HEK293 (cell line): ENCODE data around the gene ZBTB20.

ENCODE experiments used
- CTCF ChIA-PET: fragments of 350-600 bp; formaldehyde crosslinking; extraction: SDS; loops from one replicate; lab custom pipeline; 2021; ENCODE audit warnings: antibody characterized with exemption; lab: Yijun Ruan, JAX
- POLR2A ChIA-PET: fragments of 300-600 bp; formaldehyde crosslinking; extraction: SDS; loops from one replicate; lab custom pipeline; 2020; ENCODE audit warnings: antibody characterized with exemption, inconsistent platforms; lab: Yijun Ruan, JAX
- H3K27ac ChIP-seq: fragments of 200-500 bp; sonication (Bioruptor generic); 2 replicates; pipeline ENCODE4 v1.5.1; 2014; ENCODE audit warnings: low read depth, low read length, control low read depth, inconsistent platforms; ENCODE audit errors: extremely low read depth
- H3K36me3 ChIP-seq, 2 experiments: fragments of 200-500 bp in 1 of 2; sonication (Bioruptor generic) in 1 of 2; 1 replicate in 1 of 2; 2 replicates in 1 of 2; pipeline ENCODE4 v1.5.1; 2014 to 2017; ENCODE audit warnings: inconsistent platforms in 2 of 2, low read length in 2 of 2; ENCODE audit not compliant: control insufficient read depth in 2 of 2, insufficient read depth in 1 of 2
- H3K4me1 ChIP-seq: fragments of 200-500 bp; sonication (Bioruptor generic); 2 replicates; pipeline ENCODE4 v1.5.1; 2014; ENCODE audit warnings: mild to moderate bottlenecking, low read length, inconsistent platforms; ENCODE audit not compliant: control insufficient read depth, insufficient read depth
- H3K4me3 ChIP-seq: 2 replicates; pipeline ENCODE4 v1.5.1; 2011; ENCODE audit warnings: low read depth, mild to moderate bottlenecking, control low read depth, low read length, moderate library complexity
- H3K9me3 ChIP-seq: fragments of 200-500 bp; sonication (Bioruptor generic); 2 replicates; pipeline ENCODE4 v1.5.1; 2014; ENCODE audit warnings: low read depth, low read length, inconsistent platforms; ENCODE audit not compliant: control insufficient read depth, insufficient read depth
- GLI4 ChIP-seq: fragments of 450-650 bp; formaldehyde crosslinking; IDR thresholded peaks from 2 replicates; pipeline ENCODE4 v1.5.1; 2016; ENCODE audit warnings: missing biosample characterization, missing genetic modification characterization
- KLF7 ChIP-seq: fragments of 450-650 bp; formaldehyde crosslinking; IDR thresholded peaks from 2 replicates; pipeline ENCODE4 v1.5.1; 2016; ENCODE audit warnings: missing biosample characterization, missing genetic modification characterization, borderline replicate concordance
- KLF8 ChIP-seq: fragments of 450-650 bp; formaldehyde crosslinking; IDR thresholded peaks from 2 replicates; pipeline ENCODE4 v1.5.1; 2016; ENCODE audit warnings: missing biosample characterization, missing genetic modification characterization
- TCF7L2 ChIP-seq: IDR thresholded peaks from 2 replicates; pipeline ENCODE4 v1.6.1; 2011; ENCODE audit warnings: low read depth, mild to moderate bottlenecking, inconsistent platforms, low read length, moderate library complexity, borderline replicate concordance
- ZBTB17 ChIP-seq: fragments of 450-650 bp; formaldehyde crosslinking; IDR thresholded peaks from 2 replicates; pipeline ENCODE4 v1.5.1; 2016; ENCODE audit warnings: missing biosample characterization, missing genetic modification characterization
- ZBTB20 ChIP-seq: fragments of 450-650 bp; formaldehyde crosslinking; IDR thresholded peaks from 2 replicates; pipeline ENCODE4 v1.5.1; 2016; ENCODE audit warnings: missing biosample characterization, missing genetic modification characterization
- ZBTB7A ChIP-seq: fragments of 450-650 bp; formaldehyde crosslinking; IDR thresholded peaks from 2 replicates; pipeline ENCODE4 v1.5.1; 2016; ENCODE audit warnings: low read depth, missing biosample characterization, missing genetic modification characterization
- ZFP41 ChIP-seq: fragments of 450-650 bp; formaldehyde crosslinking; IDR thresholded peaks from 2 replicates; pipeline ENCODE4 v1.5.1; 2016; ENCODE audit warnings: missing biosample characterization, missing genetic modification characterization, borderline replicate concordance
- ZNF133 ChIP-seq: fragments of 450-650 bp; formaldehyde crosslinking; IDR thresholded peaks from 2 replicates; pipeline ENCODE4 v1.5.1; 2016; ENCODE audit warnings: missing biosample characterization, missing genetic modification characterization
- ZNF155 ChIP-seq: fragments of 450-650 bp; formaldehyde crosslinking; IDR thresholded peaks from 2 replicates; pipeline ENCODE4 v1.5.1; 2016; ENCODE audit warnings: missing biosample characterization, missing genetic modification characterization
- ZNF157 ChIP-seq: fragments of 450-650 bp; formaldehyde crosslinking; IDR thresholded peaks from 2 replicates; pipeline ENCODE4 v1.5.1; 2016; ENCODE audit warnings: missing biosample characterization, missing genetic modification characterization
- ZNF169 ChIP-seq: fragments of 450-650 bp; formaldehyde crosslinking; IDR thresholded peaks from 2 replicates; pipeline ENCODE4 v1.5.1; 2016; ENCODE audit warnings: missing biosample characterization, missing genetic modification characterization
- ZNF175 ChIP-seq: fragments of 450-650 bp; formaldehyde crosslinking; IDR thresholded peaks from 2 replicates; pipeline ENCODE4 v1.5.1; 2016; ENCODE audit warnings: missing biosample characterization, missing genetic modification characterization
- ZNF214 ChIP-seq: fragments of 450-650 bp; formaldehyde crosslinking; IDR thresholded peaks from 2 replicates; pipeline ENCODE4 v1.5.1; 2017; ENCODE audit warnings: missing biosample characterization, mild to moderate bottlenecking, missing genetic modification characterization, borderline replicate concordance
- ZNF23 ChIP-seq: fragments of 450-650 bp; formaldehyde crosslinking; IDR thresholded peaks from 2 replicates; pipeline ENCODE4 v1.5.1; 2016; ENCODE audit warnings: missing biosample characterization, missing genetic modification characterization, borderline replicate concordance
- ZNF292 ChIP-seq: fragments of 450-650 bp; formaldehyde crosslinking; IDR thresholded peaks from 2 replicates; pipeline ENCODE4 v1.5.1; 2016; ENCODE audit warnings: low read depth, missing biosample characterization, missing genetic modification characterization, borderline replicate concordance
- ZNF350 ChIP-seq: fragments of 450-650 bp; formaldehyde crosslinking; IDR thresholded peaks from 2 replicates; pipeline ENCODE4 v1.5.0; 2017; ENCODE audit warnings: missing biosample characterization, mild to moderate bottlenecking, missing genetic modification characterization
- ZNF391 ChIP-seq: fragments of 450-650 bp; formaldehyde crosslinking; IDR thresholded peaks from 2 replicates; pipeline ENCODE4 v1.5.1; 2016; ENCODE audit warnings: low read depth, missing biosample characterization, missing genetic modification characterization, borderline replicate concordance
- ZNF426 ChIP-seq: fragments of 450-650 bp; formaldehyde crosslinking; IDR thresholded peaks from 2 replicates; pipeline ENCODE4 v1.5.1; 2017; ENCODE audit warnings: missing biosample characterization, missing genetic modification characterization, mild to moderate bottlenecking, inconsistent platforms, moderate library complexity
- ZNF510 ChIP-seq: fragments of 450-650 bp; formaldehyde crosslinking; IDR thresholded peaks from 2 replicates; pipeline ENCODE4 v1.5.1; 2018; ENCODE audit warnings: mild to moderate bottlenecking, missing genetic modification characterization, missing biosample characterization; ENCODE audit not compliant: insufficient replicate concordance
- ZNF514 ChIP-seq: fragments of 450-650 bp; formaldehyde crosslinking; IDR thresholded peaks from 2 replicates; pipeline ENCODE4 v1.5.1; 2016; ENCODE audit warnings: missing biosample characterization, missing genetic modification characterization
- ZNF529 ChIP-seq: fragments of 450-650 bp; formaldehyde crosslinking; IDR thresholded peaks from 2 replicates; pipeline ENCODE4 v1.5.1; 2017; ENCODE audit warnings: missing genetic modification characterization, missing biosample characterization; ENCODE audit not compliant: insufficient replicate concordance
- ZNF548 ChIP-seq: fragments of 450-650 bp; formaldehyde crosslinking; IDR thresholded peaks from 2 replicates; pipeline ENCODE4 v1.5.1; 2016; ENCODE audit warnings: missing biosample characterization, missing genetic modification characterization
- ZNF560 ChIP-seq: fragments of 450-650 bp; formaldehyde crosslinking; IDR thresholded peaks from 2 replicates; pipeline ENCODE4 v1.5.1; 2017; ENCODE audit warnings: missing biosample characterization, missing genetic modification characterization, borderline replicate concordance
- ZNF654 ChIP-seq: fragments of 450-650 bp; formaldehyde crosslinking; IDR thresholded peaks from 2 replicates; pipeline ENCODE4 v1.5.1; 2016; ENCODE audit warnings: low read depth, missing biosample characterization, missing genetic modification characterization
- ZNF701 ChIP-seq: fragments of 450-650 bp; formaldehyde crosslinking; IDR thresholded peaks from 2 replicates; pipeline ENCODE4 v1.5.1; 2016; ENCODE audit warnings: missing biosample characterization, missing genetic modification characterization
- TF ChIP-seq, protein P1 (sequence below): fragments of 450-650 bp; IDR thresholded peaks from 2 replicates; pipeline ENCODE4 v1.5.1; 2018; ENCODE audit warnings: missing biosample characterization, missing genetic modification characterization
- TF ChIP-seq, protein P2 (sequence below): fragments of 450-650 bp; formaldehyde crosslinking; IDR thresholded peaks from 2 replicates; pipeline ENCODE4 v1.5.1; 2016; ENCODE audit warnings: missing biosample characterization, missing genetic modification characterization
- TF ChIP-seq, protein P3 (sequence below): fragments of 450-650 bp; formaldehyde crosslinking; IDR thresholded peaks from 2 replicates; pipeline ENCODE4 v1.5.1; 2016; ENCODE audit warnings: missing biosample characterization, missing genetic modification characterization, borderline replicate concordance

Gene ZBTB20

DNA sequence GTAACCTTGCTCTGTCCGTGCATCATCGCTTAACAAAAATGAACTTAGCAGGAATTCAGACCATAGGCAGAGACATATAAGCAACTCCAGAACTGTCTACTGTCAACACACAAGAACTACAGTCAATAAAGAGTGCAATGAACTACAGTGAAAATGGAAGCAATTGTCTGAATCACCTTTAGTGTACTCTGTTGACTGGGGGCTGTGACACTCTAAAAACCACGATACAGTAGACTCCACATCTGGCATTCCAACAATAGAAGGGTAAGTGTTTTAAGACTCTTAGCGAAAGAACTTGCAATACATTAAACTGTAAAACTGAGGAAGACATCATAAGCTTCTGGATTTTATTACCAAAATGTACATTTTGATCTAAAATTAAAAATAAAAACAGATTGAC, 347.3 kb downstream of the ZBTB20 start:
- Histone ChIP-seq H3K27ac (no peak overlapping the region), H3K4me3 (no peak overlapping the region), H3K9me3 (no peaks in the 10 kb centered on the region), H3K4me1 (no peaks in the 10 kb centered on the region), H3K36me3 (no peaks in the 10 kb centered on the region)
- ChIA-PET CTCF (interaction anchor here (0.6 to 0.8 kb wide), 2 partner anchors 196 to 437 kb away, joined by 3 read pairs; no protein-coding TSS in a partner anchor), POLR2A (no interaction called here)
- no peak for TF ChIP-seq ZNF560
- no peak for TF ChIP-seq ZNF426 (tag by site-specific recombination)
- TF ChIP-seq ZNF23 (tag by site-specific recombination) = no peak
- no peak for TF ChIP-seq ZFP41 (tag by site-specific recombination)
- TF ChIP-seq KLF7 = no peak
- no peak for TF ChIP-seq ZNF701 (tag by site-specific recombination)
- no peak for TF ChIP-seq ZNF548 (tag by site-specific recombination)
- TF ChIP-seq TCF7L2 = no peak
- TF ChIP-seq ZNF133 (tag by site-specific recombination) = no peak
- no peak for TF ChIP-seq ZNF654 (tag by site-specific recombination)
- TF ChIP-seq, all 188 proteins: peak for 0

DNA sequence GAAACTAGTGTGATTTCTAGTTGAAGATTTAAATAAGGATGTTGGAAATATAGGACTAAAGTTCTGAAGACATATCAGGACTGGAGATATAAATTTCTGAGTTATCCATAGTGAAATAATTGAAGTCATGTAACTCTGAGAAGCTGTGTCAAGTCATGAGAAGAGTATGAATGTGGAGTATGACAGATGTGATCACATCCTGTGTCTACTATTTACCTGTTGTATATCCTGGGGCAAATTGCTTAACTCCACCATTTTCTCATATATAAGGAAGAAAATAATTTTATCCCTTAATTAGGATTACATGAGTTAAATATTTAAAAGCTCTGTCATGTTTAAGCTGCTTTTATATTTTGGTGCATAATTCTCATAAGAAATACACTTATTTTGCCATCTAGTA, 350.3 kb downstream of the ZBTB20 start:
- ChIA-PET CTCF (no interaction called here), POLR2A (no interaction called here)
- Histone ChIP-seq H3K36me3 (no peaks in the 10 kb centered on the region), H3K4me1 (no peaks in the 10 kb centered on the region), H3K4me3 (no peak overlapping the region), H3K9me3 (no peaks in the 10 kb centered on the region), H3K27ac (no peak overlapping the region)
- TF ChIP-seq ZBTB17 (tag by site-specific recombination) (no peak), ZBTB7A (tag by site-specific recombination) (no peak), ZBTB20 (tag by site-specific recombination) (no peak), ZNF514 (tag by site-specific recombination) (no peak), ZNF155 (tag by site-specific recombination) (no peak), ZNF157 (no peak), ZNF292 (no peak), ZNF169 (no peak), KLF8 (tag by site-specific recombination) (no peak)
- TF ChIP-seq, protein P1, sequence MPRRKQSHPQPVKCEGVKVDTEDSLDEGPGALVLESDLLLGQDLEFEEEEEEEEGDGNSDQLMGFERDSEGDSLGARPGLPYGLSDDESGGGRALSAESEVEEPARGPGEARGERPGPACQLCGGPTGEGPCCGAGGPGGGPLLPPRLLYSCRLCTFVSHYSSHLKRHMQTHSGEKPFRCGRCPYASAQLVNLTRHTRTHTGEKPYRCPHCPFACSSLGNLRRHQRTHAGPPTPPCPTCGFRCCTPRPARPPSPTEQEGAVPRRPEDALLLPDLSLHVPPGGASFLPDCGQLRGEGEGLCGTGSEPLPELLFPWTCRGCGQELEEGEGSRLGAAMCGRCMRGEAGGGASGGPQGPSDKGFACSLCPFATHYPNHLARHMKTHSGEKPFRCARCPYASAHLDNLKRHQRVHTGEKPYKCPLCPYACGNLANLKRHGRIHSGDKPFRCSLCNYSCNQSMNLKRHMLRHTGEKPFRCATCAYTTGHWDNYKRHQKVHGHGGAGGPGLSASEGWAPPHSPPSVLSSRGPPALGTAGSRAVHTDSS (tag by site-specific recombination) = no peak

DNA sequence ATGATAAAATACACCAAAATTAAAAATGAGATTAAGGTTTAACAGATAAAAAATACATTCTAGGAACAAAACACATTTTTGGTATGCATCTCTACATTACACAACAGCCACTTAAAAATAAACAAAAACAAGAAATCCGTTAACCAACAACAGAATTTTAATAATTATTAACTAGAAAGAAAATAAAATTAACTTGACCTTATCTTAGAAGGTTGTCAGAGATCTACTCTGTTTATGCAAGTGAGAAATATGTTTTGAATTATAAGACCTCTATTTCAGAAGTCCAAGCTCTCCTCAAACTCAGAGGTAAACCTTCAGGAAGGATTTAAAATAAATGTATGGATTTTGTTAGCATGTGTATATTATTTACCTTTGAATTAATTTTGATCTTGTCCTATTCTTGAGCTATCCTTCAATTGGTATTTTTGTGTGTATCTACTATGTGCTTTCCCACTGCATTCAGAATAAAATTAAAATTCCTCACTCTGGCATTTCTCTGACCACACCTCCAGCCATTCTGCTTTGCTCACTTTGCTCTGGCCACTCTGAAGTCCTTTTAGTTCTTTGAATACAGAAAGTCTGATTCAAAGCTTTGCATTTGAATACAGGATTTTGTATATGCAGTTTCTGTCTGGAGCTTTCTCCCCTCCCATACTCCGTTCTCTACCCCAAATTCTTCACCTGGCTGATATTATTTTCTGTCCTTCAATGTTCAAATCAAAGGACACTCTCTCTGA, 352.0 kb downstream of the ZBTB20 start:
- no peaks in the 10 kb centered on the region for H3K36me3 ChIP-seq

More for the DNA sequence above, 352.0 kb downstream of the ZBTB20 start:
- H3K27ac ChIP-seq = no peak overlapping the region
- POLR2A ChIA-PET = no interaction called here
- no peak overlapping the region for H3K4me3 ChIP-seq
- TF ChIP-seq ZNF169 = no peak
- TF ChIP-seq ZNF175 = no peak
- no peak for TF ChIP-seq ZNF391 (tag by site-specific recombination)
- TF ChIP-seq ZNF350 = no peak
- TF ChIP-seq, protein P2, sequence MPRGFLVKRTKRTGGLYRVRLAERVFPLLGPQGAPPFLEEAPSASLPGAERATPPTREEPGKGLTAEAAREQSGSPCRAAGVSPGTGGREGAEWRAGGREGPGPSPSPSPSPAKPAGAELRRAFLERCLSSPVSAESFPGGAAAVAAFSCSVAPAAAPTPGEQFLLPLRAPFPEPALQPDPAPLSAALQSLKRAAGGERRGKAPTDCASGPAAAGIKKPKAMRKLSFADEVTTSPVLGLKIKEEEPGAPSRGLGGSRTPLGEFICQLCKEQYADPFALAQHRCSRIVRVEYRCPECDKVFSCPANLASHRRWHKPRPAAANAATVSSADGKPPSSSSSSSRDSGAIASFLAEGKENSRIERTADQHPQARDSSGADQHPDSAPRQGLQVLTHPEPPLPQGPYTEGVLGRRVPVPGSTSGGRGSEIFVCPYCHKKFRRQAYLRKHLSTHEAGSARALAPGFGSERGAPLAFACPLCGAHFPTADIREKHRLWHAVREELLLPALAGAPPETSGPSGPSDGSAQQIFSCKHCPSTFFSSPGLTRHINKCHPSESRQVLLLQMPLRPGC (tag by site-specific recombination) = no peak
- no peak for TF ChIP-seq GLI4 (tag by site-specific recombination)
- TF ChIP-seq, protein P3, sequence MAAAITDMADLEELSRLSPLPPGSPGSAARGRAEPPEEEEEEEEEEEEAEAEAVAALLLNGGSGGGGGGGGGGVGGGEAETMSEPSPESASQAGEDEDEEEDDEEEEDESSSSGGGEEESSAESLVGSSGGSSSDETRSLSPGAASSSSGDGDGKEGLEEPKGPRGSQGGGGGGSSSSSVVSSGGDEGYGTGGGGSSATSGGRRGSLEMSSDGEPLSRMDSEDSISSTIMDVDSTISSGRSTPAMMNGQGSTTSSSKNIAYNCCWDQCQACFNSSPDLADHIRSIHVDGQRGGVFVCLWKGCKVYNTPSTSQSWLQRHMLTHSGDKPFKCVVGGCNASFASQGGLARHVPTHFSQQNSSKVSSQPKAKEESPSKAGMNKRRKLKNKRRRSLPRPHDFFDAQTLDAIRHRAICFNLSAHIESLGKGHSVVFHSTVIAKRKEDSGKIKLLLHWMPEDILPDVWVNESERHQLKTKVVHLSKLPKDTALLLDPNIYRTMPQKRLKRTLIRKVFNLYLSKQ (tag by site-specific recombination) = no peak
- TF ChIP-seq ZNF510 (tag by site-specific recombination) = no peak
- no peak for TF ChIP-seq ZNF292
- TF ChIP-seq ZNF529 (tag by site-specific recombination) = no peak
- no peak for TF ChIP-seq ZNF214
- TF ChIP-seq, all 188 proteins: peak for 0
- CTCF ChIA-PET = no interaction called here
- no peaks in the 10 kb centered on the region for H3K4me1 ChIP-seq
- H3K9me3 ChIP-seq = no peaks in the 10 kb centered on the region
